Natural killer cell treated with Interleukin-12 subunit alpha and Interleukin-12 subunit beta and Interleukin-15 and Interleukin-18, amount 100 ng/mL, for 72 hours (primary cell): Measurements from ENCODE around the gene CD27. TPM values are rescaled to one million over a fixed set of nuclear protein-coding genes. Genes with fewer than 3 reads are reported as not detected.
"Not testable (repeated sequence)": the region's sequence is repeated elsewhere in the genome, so short reads cannot be mapped to it uniquely, and the experiment has no call there.

Source experiments
- ATAC-seq, 2 donors: fragments of 150-1000 bp; cut with Tn5 transposase in 1 of 2; sonication (Bioruptor Pico), chemical (Tn5 transposase) in 1 of 2; 2 replicates each; pipeline ENCODE4 v1.10.0; 2021
- DNase-seq: peaks from one replicate; pipeline ENCODE4 v3.0.0; 2022; ENCODE audit warnings: low spot score
- H3K27ac Mint-ChIP-seq, 2 donors: 1 replicate in 1 of 2; 2 replicates in 1 of 2; pipeline ENCODE4 v1.8.0; 2022; ENCODE audit warnings: mixed read lengths in 2 of 2, mild to moderate bottlenecking in 1 of 2, moderate library complexity in 1 of 2
- H3K27me3 Mint-ChIP-seq, 2 donors: 1 replicate in 1 of 2; 2 replicates in 1 of 2; pipeline ENCODE4 v1.8.0; 2022; ENCODE audit warnings: mixed read lengths in 2 of 2
- H3K36me3 Mint-ChIP-seq: one replicate; pipeline ENCODE4 v1.8.0; 2022; ENCODE audit warnings: mixed read lengths
- H3K4me1 Mint-ChIP-seq, 2 donors: 1 replicate in 1 of 2; 2 replicates in 1 of 2; pipeline ENCODE4 v1.8.0; 2022; ENCODE audit warnings: low read depth in 2 of 2, mixed read lengths in 2 of 2, mild to moderate bottlenecking in 1 of 2
- H3K4me3 Mint-ChIP-seq: one replicate; pipeline ENCODE4 v1.8.0; 2022; ENCODE audit warnings: mixed read lengths
- H3K9me3 Mint-ChIP-seq: 2 replicates; pipeline ENCODE4 v1.8.0; 2022; ENCODE audit warnings: mixed read lengths
- total RNA-seq, 2 donors: library from RNA; stranded (reverse); gene quantifications; one replicate each; pipeline ENCODE4 v1.2.3, GENCODE V29; 2022

CD27 gene
- total RNA-seq, 2 donors from 2014 or later: 2.1 to 2.2 TPM

- H3K36me3 Mint-ChIP-seq: peaks cover 15% of the 10 kb centered on the region
- peak overlapping the region; percentile 97 for H3K4me3 Mint-ChIP-seq
- peak overlapping the region; percentile 98 to 99 for H3K27ac Mint-ChIP-seq
- peaks cover 31 to 33% of the 10 kb centered on the region in 2 donors for H3K4me1 Mint-ChIP-seq
- H3K27me3 Mint-ChIP-seq: no peaks in the 10 kb centered on the region
- DNase-seq: no peak
- H3K9me3 Mint-ChIP-seq: no peaks in the 10 kb centered on the region
- ATAC-seq: peak in 1 of 2 donors; percentile 10
Measured at GRCh38 chr12:6494258-6494743, 49.5 kb downstream of the CD27 start.

GRCh38 chr12:6494968-6495367 lies 50.2 kb downstream of the CD27 start:
- Mint-ChIP-seq H3K4me1 (peaks cover 31 to 33% of the 10 kb centered on the region in 2 donors), H3K4me3 (peak overlapping the region; percentile 97), H3K27me3 (no peaks in the 10 kb centered on the region), H3K36me3 (peaks cover 15% of the 10 kb centered on the region), H3K9me3 (no peaks in the 10 kb centered on the region), H3K27ac (peak overlapping the region; percentile 98 to 99)
- no peak for ATAC-seq
- DNase-seq: no peak

- H3K4me3 Mint-ChIP-seq, H3K9me3 Mint-ChIP-seq, H3K36me3 Mint-ChIP-seq, H3K27ac Mint-ChIP-seq, DNase-seq, ATAC-seq, H3K27me3 Mint-ChIP-seq: not testable (repeated sequence)
- peaks cover 28 to 31% of the 10 kb centered on the region in 2 donors for H3K4me1 Mint-ChIP-seq
Measured at GRCh38 chr12:6497291-6497690, 52.5 kb downstream of the CD27 start.

GRCh38 chr12:6500466-6500865 lies 55.7 kb downstream of the CD27 start:
- no peak overlapping the region for H3K27ac Mint-ChIP-seq
- H3K27me3 Mint-ChIP-seq: no peaks in the 10 kb centered on the region
- H3K4me1 Mint-ChIP-seq: peaks cover 5 to 6% of the 10 kb centered on the region in 2 donors
- DNase-seq: no peak
- no peak overlapping the region for H3K4me3 Mint-ChIP-seq
- no peaks in the 10 kb centered on the region for H3K36me3 Mint-ChIP-seq
- no peak for ATAC-seq
- H3K9me3 Mint-ChIP-seq: no peaks in the 10 kb centered on the region

Other genes with a start within 250 kb of the CD27 start
- gene CD9, start 244.6 kb upstream of the CD27 start, total RNA-seq: 1 to 10 TPM; 1.1 to 3.3 TPM
- gene PLEKHG6, start 134.3 kb upstream of the CD27 start, total RNA-seq: not detected
- 100 to 1,000 TPM in 1 of 2 donors, 10 to 100 TPM in 1; 83.2 to 102 TPM for gene TNFRSF1A, start 102.9 kb upstream of the CD27 start, total RNA-seq
- not detected for gene SCNN1A, start 69.4 kb upstream of the CD27 start, total RNA-seq
- 1 to 10 TPM; 2.3 to 3.9 TPM for gene LTBR, start 60.8 kb upstream of the CD27 start, total RNA-seq
- 10 to 100 TPM; 24.6 to 26.3 TPM for gene TAPBPL, start 7.1 kb downstream of the CD27 start, total RNA-seq
- 10 to 100 TPM; 24.1 to 36.8 TPM for gene VAMP1, start 25.7 kb downstream of the CD27 start, total RNA-seq
- gene MRPL51, start 48.3 kb downstream of the CD27 start, total RNA-seq: 100 to 1,000 TPM; 200 to 217 TPM
- 100 to 1,000 TPM in 1 of 2 donors, 10 to 100 TPM in 1; 73.4 to 131 TPM for gene NCAPD2, start 49.1 kb downstream of the CD27 start, total RNA-seq
- 1,000 to 10,000 TPM; 4,687 to 5,410 TPM for gene GAPDH, start 89.6 kb downstream of the CD27 start, total RNA-seq
- 10 to 100 TPM; 28.0 to 30.5 TPM for gene IFFO1, start 111.1 kb downstream of the CD27 start, total RNA-seq
- 100 to 1,000 TPM; 103 to 201 TPM for gene NOP2, start 123.3 kb downstream of the CD27 start, total RNA-seq
- gene CHD4, start 162.4 kb downstream of the CD27 start, total RNA-seq: 100 to 1,000 TPM; 239 to 352 TPM
- gene LPAR5, start 191.0 kb downstream of the CD27 start, total RNA-seq: 10 to 100 TPM in 1 of 2 donors, 1 to 10 TPM in 1; 5.6 to 10.6 TPM
- 1 to 10 TPM in 1 of 2 donors, under 1 TPM in 1; 0.98 to 2.1 TPM for gene ACRBP, start 202.5 kb downstream of the CD27 start, total RNA-seq
- 10 to 100 TPM; 13.0 to 16.7 TPM for gene ING4, start 218.2 kb downstream of the CD27 start, total RNA-seq
- gene ZNF384, start 244.4 kb downstream of the CD27 start, total RNA-seq: 10 to 100 TPM; 81.1 to 90.0 TPM